Psoas muscle (tissue), 8 donors: ENCODE results near the gene NKIRAS1. TPM values are rescaled to one million over a fixed set of nuclear protein-coding genes. Genes with fewer than 3 reads are reported as not detected.

ENCODE experiments used
- ATAC-seq, 4 donors: fragments of 200-7000 bp; cut with Tn5 transposase; one replicate each; pipeline ENCODE4 v1.9.1; 2020; ENCODE audit warnings: moderate library complexity in 3 of 4, mild to moderate bottlenecking in 2 of 4
- DNase-seq, 2 donors: peaks; one replicate each; pipeline ENCODE4 v3.0.0-alpha.2; 2020
- H3K27ac ChIP-seq: fragments of 200-600 bp; one replicate; pipeline ENCODE4 v1.8.0; 2022
- H3K27me3 ChIP-seq, 3 donors: fragments of 200-600 bp in 1 of 3; one replicate each; pipeline versions ENCODE4 v1.6.1 to v1.8.0; 2013 to 2022; ENCODE audit warnings: low read length in 2 of 3, mild to moderate bottlenecking in 2 of 3, moderate library complexity in 1 of 3; ENCODE audit not compliant: insufficient read depth in 3 of 3
- H3K36me3 ChIP-seq, 2 donors: fragments of 200-600 bp in 1 of 2; one replicate each; pipeline versions ENCODE4 v1.6.1 to v1.8.0; 2013 to 2022; ENCODE audit warnings: low read depth in 1 of 2, mild to moderate bottlenecking in 1 of 2, moderate library complexity in 1 of 2; ENCODE audit not compliant: insufficient read depth in 1 of 2
- H3K4me1 ChIP-seq: fragments of 200-600 bp; one replicate; pipeline ENCODE4 v1.8.0; 2022
- H3K4me3 ChIP-seq: fragments of 200-600 bp; one replicate; pipeline ENCODE4 v1.8.0; 2022; ENCODE audit warnings: mild to moderate bottlenecking
- H3K9me3 ChIP-seq: fragments of 200-600 bp; one replicate; pipeline ENCODE4 v1.8.0; 2022
- WGBS, 3 donors: extraction: QIAGEN DNeasy Blood & Tissue Kit; methylation state at CpG; one replicate each; pipeline versions ENCODE4 v1.1.6 to v1.1.7; 2013; 5-methylcytosine and 5-hydroxymethylcytosine counted together
- intact Hi-C, 2 donors: fragments of 100-400 bp; cut with DNase I; formaldehyde crosslinking; loops; one replicate each; pipeline versions ENCODE4 v1.11.0 to v1.14.2; 2022
- polyA plus RNA-seq, 3 donors: library from polyadenylated mRNA; stranded (reverse); fragments of 200-250 nt; gene quantifications; one replicate each; pipeline ENCODE4 v1.2.3, GENCODE V29; 2013
- total RNA-seq, 4 donors: library from RNA; stranded (reverse); fragmentation: NEBNext Ultra II Directional in 2 of 4; extraction: Animal tissue kit (Norgen Biotek cat#: 25700) in 2 of 4; gene quantifications; one replicate each; pipeline versions ENCODE4 v1.2.1 to v1.2.4, GENCODE V29; 2021 to 2023
- TF ChIP-seq, protein P1 (sequence below): fragments of 200-600 bp; IDR thresholded peaks from one replicate; pipeline ENCODE4 v1.8.0; 2022; ENCODE audit warnings: antibody characterized with exemption
- donor health status: healthy with polysubstance abuse.
- donor health status: DM: no; HTN: no; CAD: no; lungs with moderate emphysema.
- donor health status: Bipolar disorder and iron deficiency.
- donor health status: healthy.
- donor health status: DM: yes; HTN: yes; CAD: no.
- donor health status: DM: no; HTN: no; CAD: no.
- donor health status: DM: no; HTN: no; CAD: no.
- donor health status: DM: yes; HTN: yes; CAD: no.

NKIRAS1 gene
- total and polyA plus RNA-seq, 7 donors: 19.5 to 52.4 (median 22.3) TPM

DNA sequence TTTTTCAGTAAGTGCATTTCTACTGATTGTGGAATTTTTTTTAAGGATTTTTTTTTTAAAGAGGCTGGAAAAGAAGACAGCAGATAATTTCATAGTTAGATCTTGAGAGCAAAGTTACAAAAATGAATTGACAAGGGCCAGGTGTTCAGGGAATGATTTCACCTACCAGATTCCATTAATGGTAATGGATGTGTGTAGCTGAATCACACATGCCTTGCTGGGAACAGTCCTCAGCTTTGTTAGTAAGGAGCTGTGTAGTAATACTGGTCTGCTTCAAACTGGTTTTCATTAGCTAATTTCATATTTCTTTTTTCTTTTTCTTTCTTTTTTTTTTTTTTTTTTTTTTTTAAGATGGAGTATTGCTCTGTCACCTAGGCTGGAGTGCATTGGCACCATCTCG is 44.3 kb upstream of the NKIRAS1 start:
- 92 to 100% (median 95%) methylated on average over 1 of the region's 1 CpG for WGBS, 3 donors
- peak overlapping the region; percentile 73 for H3K27ac ChIP-seq
- peaks cover 3 to 72% of the 10 kb centered on the region in 2 donors for H3K36me3 ChIP-seq
- H3K9me3 ChIP-seq: no peaks in the 10 kb centered on the region
- intact Hi-C loops: no loop called here
- no peaks in the 10 kb centered on the region for H3K27me3 ChIP-seq
- DNase-seq (no peak), ATAC-seq (peak; percentile 72 to 81 (median 75))
- no peak overlapping the region for H3K4me3 ChIP-seq
- H3K4me1 ChIP-seq: peaks cover 61% of the 10 kb centered on the region
- TF ChIP-seq, protein P1, sequence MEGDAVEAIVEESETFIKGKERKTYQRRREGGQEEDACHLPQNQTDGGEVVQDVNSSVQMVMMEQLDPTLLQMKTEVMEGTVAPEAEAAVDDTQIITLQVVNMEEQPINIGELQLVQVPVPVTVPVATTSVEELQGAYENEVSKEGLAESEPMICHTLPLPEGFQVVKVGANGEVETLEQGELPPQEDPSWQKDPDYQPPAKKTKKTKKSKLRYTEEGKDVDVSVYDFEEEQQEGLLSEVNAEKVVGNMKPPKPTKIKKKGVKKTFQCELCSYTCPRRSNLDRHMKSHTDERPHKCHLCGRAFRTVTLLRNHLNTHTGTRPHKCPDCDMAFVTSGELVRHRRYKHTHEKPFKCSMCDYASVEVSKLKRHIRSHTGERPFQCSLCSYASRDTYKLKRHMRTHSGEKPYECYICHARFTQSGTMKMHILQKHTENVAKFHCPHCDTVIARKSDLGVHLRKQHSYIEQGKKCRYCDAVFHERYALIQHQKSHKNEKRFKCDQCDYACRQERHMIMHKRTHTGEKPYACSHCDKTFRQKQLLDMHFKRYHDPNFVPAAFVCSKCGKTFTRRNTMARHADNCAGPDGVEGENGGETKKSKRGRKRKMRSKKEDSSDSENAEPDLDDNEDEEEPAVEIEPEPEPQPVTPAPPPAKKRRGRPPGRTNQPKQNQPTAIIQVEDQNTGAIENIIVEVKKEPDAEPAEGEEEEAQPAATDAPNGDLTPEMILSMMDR: no peak

DNA sequence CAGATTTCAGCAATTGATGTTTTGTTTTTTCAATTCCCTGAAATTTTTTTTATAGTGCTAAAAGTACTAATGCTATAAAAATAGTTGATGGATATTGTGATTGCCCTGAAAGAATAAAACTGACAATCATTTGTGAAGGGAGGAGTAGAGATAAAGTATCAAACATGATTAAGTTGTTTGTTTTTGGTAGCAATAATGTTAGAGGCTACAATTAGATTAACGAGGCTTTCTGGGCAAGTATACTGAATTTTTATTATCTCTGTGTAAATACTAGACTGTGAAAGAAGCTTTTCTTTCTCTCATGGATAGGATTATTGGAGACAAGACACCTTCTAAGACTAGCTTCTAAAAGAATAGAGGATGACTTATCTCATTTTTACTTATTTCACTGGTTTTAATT is 43.9 kb upstream of the NKIRAS1 start:
- TF ChIP-seq, protein P1: no peak
- no peak for ATAC-seq
- H3K27me3 ChIP-seq: no peaks in the 10 kb centered on the region
- 62 to 82% (median 71%) methylated on average over 1 of the region's 1 CpG for WGBS, 3 donors
- no peak for DNase-seq
- peak overlapping the region; percentile 73 for H3K27ac ChIP-seq
- H3K9me3 ChIP-seq: no peaks in the 10 kb centered on the region
- H3K4me1 ChIP-seq: peaks cover 57% of the 10 kb centered on the region
- intact Hi-C loops: no loop called here
- H3K4me3 ChIP-seq: no peak overlapping the region
- H3K36me3 ChIP-seq: peaks cover 3 to 72% of the 10 kb centered on the region in 2 donors

DNA sequence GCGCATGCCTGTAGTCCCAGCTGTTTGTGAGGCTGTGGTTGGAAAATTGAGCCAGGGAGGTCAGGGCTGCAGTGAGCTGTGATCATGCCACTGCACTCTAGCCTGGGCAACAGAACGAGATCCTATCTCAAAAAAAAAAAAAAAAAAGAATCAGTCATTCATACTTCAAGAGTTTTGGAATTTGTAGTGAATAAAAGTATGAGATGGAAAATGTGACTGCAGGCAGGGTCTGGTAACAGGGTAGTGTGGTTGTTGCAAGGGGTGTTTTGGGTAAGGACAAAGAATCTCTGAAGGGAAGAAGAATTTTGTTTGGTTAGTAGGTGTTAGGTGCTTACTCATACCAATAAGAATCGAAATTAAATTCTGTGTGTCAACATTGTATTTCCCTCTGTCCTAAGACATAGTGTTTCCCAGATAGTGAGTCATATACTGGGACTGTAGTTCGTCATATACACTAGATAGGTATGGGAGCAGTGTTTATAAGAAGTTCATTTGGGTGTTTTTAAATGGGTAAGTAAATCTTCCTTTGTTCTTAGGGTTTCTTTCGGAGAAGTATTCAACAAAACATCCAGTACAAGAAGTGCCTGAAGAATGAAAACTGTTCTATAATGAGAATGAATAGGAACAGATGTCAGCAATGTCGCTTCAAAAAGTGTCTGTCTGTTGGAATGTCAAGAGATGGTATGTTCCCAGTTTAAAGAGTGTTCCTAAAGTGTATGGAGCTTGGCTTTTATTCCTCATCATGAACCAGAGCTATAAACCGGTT is 42.5 kb upstream of the NKIRAS1 start:
- TF ChIP-seq, protein P1: no peak
- Histone ChIP-seq H3K27me3 (no peaks in the 10 kb centered on the region), H3K9me3 (no peaks in the 10 kb centered on the region), H3K4me1 (peaks cover 58% of the 10 kb centered on the region), H3K36me3 (peaks cover 3 to 71% of the 10 kb centered on the region in 2 donors), H3K27ac (peak overlapping the region; percentile 73), H3K4me3 (no peak overlapping the region)
- ATAC-seq: peak in 3 of 4 donors; percentile 55 to 60 (median 58)
- WGBS, 3 donors: 78 to 84% (median 79%) methylated on average over 7 of the region's 7 CpGs
- intact Hi-C loops: no loop called here
- no peak for DNase-seq

DNA sequence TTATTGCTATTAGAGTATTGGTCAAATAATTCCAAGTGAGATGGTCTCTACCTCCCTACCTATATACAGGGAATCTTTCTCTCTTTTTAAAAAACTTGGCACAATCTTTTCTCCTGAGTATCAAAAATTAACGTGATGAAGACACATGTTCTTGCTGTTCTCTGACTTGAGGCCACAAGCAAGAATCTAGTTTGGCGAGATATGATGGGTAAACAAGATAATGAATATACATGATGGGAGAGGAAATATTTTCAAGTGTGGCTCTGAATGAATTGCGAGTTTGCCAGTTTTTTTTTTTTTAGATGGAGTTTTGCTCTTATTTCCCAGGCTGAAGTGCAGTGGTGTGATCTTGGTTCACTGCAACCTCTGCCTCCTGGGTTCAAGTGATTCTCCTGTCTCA is 39.9 kb upstream of the NKIRAS1 start:
- H3K27ac ChIP-seq: peak overlapping the region; percentile 2
- peaks cover 0 to 48% of the 10 kb centered on the region in 2 donors for H3K36me3 ChIP-seq
- intact Hi-C loops: no loop called here
- no peaks in the 10 kb centered on the region for H3K9me3 ChIP-seq
- DNase-seq (no peak), ATAC-seq (no peak)
- no peaks in the 10 kb centered on the region for H3K27me3 ChIP-seq
- WGBS, 3 donors: 65 to 73% (median 71%) methylated on average over 3 of the region's 3 CpGs
- H3K4me3 ChIP-seq: no peak overlapping the region
- TF ChIP-seq, protein P1: no peak
- peaks cover 59% of the 10 kb centered on the region for H3K4me1 ChIP-seq
